ENCODE results near the gene PLPPR4.

PLPPR4 gene

GRCh38 chr1:99228153-99228552 lies 36.1 kb upstream of the PLPPR4 start:
- no peak for DNase-seq (ENCODE audit: low spot score)
- TF ChIP-seq, protein P1, sequence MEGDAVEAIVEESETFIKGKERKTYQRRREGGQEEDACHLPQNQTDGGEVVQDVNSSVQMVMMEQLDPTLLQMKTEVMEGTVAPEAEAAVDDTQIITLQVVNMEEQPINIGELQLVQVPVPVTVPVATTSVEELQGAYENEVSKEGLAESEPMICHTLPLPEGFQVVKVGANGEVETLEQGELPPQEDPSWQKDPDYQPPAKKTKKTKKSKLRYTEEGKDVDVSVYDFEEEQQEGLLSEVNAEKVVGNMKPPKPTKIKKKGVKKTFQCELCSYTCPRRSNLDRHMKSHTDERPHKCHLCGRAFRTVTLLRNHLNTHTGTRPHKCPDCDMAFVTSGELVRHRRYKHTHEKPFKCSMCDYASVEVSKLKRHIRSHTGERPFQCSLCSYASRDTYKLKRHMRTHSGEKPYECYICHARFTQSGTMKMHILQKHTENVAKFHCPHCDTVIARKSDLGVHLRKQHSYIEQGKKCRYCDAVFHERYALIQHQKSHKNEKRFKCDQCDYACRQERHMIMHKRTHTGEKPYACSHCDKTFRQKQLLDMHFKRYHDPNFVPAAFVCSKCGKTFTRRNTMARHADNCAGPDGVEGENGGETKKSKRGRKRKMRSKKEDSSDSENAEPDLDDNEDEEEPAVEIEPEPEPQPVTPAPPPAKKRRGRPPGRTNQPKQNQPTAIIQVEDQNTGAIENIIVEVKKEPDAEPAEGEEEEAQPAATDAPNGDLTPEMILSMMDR (IDR thresholded peaks at IDR 0.05; ENCODE audit: extremely low read depth, insufficient read depth, missing control alignments) = no peak
- in situ Hi-C loops (cut with MboI; ENCODE audit: low pct_unique_long_range_greater_than_20kb, low sequenced_read_pairs, unreplicated experiment) = no loop called here

DNA sequence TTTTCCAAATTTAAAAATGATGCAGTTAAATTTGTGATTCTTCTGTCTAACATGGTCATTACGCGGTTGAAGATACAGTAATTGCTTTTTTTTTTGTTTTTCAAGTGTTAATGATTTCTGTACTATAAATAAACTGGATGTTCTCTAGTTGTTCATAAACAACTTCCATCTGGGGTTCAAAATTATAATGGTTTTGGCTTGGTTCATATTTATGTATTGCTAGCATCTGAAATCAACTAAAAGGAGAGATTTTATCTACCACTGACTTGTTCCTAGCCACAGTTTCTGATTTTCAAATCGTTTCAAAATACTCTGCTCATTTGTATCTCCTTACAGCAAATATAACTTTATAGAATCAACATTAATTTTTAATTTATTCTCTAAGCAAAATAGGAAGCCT lies 35.2 kb upstream of the PLPPR4 start:
- DNase-seq (ENCODE audit: low spot score) = no peak
- in situ Hi-C loops (cut with MboI; ENCODE audit: low pct_unique_long_range_greater_than_20kb, low sequenced_read_pairs, unreplicated experiment) = no loop called here
- TF ChIP-seq, protein P1 (IDR thresholded peaks at IDR 0.05; ENCODE audit: extremely low read depth, insufficient read depth, missing control alignments) = no peak

- in situ Hi-C loops (cut with MboI; ENCODE audit: low pct_unique_long_range_greater_than_20kb, low sequenced_read_pairs, unreplicated experiment) = no loop called here
- no peak for DNase-seq (ENCODE audit: low spot score)
- TF ChIP-seq, protein P1 (IDR thresholded peaks at IDR 0.05; ENCODE audit: extremely low read depth, insufficient read depth, missing control alignments) = no peak
Observed at GRCh38 chr1:99230695-99231094, 33.6 kb upstream of the PLPPR4 start.

DNA sequence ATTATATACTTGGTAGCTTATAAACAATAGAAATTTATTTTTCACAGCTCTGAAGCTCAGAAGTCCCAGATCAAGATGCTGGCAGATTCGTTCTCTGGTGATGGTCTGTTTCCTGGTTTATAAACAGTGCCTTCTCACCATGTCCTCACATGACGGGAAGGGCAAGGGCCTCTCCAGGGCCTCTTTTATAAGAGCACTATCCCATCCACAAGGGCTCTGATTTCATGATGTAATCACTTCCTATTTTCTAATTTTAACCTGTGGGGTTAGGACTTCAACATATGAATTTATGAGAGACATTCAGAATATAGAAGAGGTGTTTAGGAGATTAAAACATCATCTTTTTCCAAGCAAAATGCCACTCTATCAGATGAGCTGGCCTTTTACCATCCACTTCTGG lies 32.1 kb upstream of the PLPPR4 start:
- in situ Hi-C loops (cut with MboI; ENCODE audit: low pct_unique_long_range_greater_than_20kb, low sequenced_read_pairs, unreplicated experiment) = no loop called here
- DNase-seq (ENCODE audit: low spot score) = no peak
- TF ChIP-seq, protein P1 (IDR thresholded peaks at IDR 0.05; ENCODE audit: extremely low read depth, insufficient read depth, missing control alignments) = no peak

DNA sequence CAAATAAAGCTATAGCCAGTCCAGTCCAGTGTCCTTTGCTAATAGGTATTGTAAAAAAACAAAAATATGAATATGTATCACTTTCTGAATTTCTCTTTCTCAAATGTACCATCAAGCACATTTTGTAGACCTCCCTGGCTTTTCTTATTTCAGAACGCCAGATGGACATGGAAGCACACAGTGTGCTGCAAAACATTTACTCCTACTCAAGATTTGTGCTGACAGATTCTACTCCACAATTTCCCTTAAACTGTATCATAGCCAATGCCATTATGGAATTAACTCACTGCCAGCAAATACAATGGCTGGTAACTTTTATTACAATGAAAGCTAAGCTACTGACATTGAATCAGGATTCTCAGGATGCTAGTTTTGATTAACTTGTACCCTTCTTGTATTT lies 30.8 kb upstream of the PLPPR4 start:
- TF ChIP-seq, protein P1 (IDR thresholded peaks at IDR 0.05; ENCODE audit: extremely low read depth, insufficient read depth, missing control alignments) = no peak
- no peak for DNase-seq (ENCODE audit: low spot score)
- in situ Hi-C loops (cut with MboI; ENCODE audit: low pct_unique_long_range_greater_than_20kb, low sequenced_read_pairs, unreplicated experiment) = no loop called here

DNA sequence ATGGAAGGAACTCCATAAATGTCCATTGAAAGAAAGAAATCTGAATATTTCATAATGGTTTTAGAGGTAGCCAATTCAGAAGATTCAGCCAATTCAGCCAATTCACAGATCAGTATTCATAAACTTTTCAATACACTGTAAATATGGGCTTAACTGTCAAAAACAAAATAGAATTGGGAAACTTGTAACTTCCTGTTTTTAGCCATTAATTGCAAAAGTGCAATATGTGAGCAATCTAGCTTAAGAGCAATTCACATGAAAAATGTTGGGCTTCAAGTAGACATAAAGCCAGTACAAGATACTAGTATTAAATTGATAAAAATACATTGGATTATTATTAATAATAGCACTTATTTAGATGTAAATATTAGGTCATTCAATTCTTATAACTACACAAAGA lies 27.5 kb upstream of the PLPPR4 start:
- in situ Hi-C loops (cut with MboI; ENCODE audit: low pct_unique_long_range_greater_than_20kb, low sequenced_read_pairs, unreplicated experiment) = no loop called here
- DNase-seq (ENCODE audit: low spot score) = no peak
- TF ChIP-seq, protein P1 (IDR thresholded peaks at IDR 0.05; ENCODE audit: extremely low read depth, insufficient read depth, missing control alignments) = no peak

DNA sequence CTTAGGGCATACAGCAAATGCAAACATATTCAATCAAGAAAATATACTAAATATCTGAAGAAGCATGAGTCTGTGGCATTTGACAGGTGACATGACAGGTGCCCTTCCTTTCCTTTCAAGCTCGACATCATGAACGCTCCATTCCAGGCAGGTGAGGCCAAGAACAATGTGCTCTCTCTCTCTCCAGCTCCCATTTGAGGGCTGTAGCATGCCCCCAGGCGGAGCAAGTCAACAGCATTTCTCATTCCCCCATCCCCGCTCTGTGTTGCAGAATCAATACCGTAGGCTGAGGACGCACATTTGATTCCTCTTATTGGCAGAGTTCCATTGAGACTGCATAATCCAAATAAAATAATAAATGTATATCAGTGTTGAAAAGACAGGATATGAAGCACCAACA lies 24.6 kb upstream of the PLPPR4 start:
- in situ Hi-C loops (cut with MboI; ENCODE audit: low pct_unique_long_range_greater_than_20kb, low sequenced_read_pairs, unreplicated experiment) = no loop called here
- TF ChIP-seq, protein P1 (IDR thresholded peaks at IDR 0.05; ENCODE audit: extremely low read depth, insufficient read depth, missing control alignments) = no peak
- no peak for DNase-seq (ENCODE audit: low spot score)

Measured in GM13977 (cell line).